ENCODE measurements around the gene IQGAP3.

IQGAP3 gene, protein sequence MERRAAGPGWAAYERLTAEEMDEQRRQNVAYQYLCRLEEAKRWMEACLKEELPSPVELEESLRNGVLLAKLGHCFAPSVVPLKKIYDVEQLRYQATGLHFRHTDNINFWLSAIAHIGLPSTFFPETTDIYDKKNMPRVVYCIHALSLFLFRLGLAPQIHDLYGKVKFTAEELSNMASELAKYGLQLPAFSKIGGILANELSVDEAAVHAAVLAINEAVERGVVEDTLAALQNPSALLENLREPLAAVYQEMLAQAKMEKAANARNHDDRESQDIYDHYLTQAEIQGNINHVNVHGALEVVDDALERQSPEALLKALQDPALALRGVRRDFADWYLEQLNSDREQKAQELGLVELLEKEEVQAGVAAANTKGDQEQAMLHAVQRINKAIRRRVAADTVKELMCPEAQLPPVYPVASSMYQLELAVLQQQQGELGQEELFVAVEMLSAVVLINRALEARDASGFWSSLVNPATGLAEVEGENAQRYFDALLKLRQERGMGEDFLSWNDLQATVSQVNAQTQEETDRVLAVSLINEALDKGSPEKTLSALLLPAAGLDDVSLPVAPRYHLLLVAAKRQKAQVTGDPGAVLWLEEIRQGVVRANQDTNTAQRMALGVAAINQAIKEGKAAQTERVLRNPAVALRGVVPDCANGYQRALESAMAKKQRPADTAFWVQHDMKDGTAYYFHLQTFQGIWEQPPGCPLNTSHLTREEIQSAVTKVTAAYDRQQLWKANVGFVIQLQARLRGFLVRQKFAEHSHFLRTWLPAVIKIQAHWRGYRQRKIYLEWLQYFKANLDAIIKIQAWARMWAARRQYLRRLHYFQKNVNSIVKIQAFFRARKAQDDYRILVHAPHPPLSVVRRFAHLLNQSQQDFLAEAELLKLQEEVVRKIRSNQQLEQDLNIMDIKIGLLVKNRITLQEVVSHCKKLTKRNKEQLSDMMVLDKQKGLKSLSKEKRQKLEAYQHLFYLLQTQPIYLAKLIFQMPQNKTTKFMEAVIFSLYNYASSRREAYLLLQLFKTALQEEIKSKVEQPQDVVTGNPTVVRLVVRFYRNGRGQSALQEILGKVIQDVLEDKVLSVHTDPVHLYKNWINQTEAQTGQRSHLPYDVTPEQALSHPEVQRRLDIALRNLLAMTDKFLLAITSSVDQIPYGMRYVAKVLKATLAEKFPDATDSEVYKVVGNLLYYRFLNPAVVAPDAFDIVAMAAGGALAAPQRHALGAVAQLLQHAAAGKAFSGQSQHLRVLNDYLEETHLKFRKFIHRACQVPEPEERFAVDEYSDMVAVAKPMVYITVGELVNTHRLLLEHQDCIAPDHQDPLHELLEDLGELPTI (N-terminal part only)

DNA sequence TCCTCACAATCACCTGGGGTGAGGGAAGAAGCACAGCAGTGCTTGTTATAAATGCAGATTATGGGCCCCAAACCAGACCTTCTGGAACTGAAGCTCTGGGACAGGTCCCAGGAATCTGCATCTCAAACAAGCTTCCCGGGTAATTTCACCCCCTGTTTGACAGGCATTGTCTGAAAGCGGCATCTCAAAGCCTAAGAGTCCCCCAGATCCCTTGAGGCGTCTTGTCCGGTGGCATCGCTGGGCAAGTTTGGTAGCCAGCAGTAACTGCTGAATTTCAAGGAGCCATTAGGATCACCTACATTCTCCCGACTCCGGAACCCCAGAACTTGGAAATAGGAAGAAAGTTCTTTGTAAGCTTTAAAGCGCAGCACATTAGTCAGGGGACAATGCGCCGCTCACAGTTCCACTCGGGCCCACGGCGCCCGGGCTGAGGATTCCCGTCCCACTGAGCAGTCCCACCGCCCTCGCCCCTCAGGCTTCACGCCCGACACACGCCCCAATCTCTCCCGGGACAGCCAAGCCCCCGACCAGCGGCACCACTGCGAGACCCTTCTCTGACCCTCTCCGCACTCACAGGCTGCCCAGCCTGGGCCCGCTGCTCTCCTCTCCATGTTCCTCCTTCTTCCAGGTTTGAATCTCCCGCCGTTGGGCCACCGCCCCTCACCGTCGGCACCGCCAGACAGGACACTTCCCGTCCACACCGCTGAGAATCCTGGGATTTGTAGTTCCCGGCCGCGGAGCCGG, at the start of gene IQGAP3:
Gene IQGAP3 (minus strand): TSS at position 647 of the 744 bp plus-strand sequence. CDS start 36 bp downstream, at position 611.
- in situ Hi-C loops (cut with MboI; ENCODE audit: low pct_unique_long_range_greater_than_20kb, low sequenced_read_pairs, unreplicated experiment): no loop called here
- DNase-seq (ENCODE audit: low spot score): peak; percentile 91
- TF ChIP-seq, protein P1, sequence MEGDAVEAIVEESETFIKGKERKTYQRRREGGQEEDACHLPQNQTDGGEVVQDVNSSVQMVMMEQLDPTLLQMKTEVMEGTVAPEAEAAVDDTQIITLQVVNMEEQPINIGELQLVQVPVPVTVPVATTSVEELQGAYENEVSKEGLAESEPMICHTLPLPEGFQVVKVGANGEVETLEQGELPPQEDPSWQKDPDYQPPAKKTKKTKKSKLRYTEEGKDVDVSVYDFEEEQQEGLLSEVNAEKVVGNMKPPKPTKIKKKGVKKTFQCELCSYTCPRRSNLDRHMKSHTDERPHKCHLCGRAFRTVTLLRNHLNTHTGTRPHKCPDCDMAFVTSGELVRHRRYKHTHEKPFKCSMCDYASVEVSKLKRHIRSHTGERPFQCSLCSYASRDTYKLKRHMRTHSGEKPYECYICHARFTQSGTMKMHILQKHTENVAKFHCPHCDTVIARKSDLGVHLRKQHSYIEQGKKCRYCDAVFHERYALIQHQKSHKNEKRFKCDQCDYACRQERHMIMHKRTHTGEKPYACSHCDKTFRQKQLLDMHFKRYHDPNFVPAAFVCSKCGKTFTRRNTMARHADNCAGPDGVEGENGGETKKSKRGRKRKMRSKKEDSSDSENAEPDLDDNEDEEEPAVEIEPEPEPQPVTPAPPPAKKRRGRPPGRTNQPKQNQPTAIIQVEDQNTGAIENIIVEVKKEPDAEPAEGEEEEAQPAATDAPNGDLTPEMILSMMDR (IDR thresholded peaks at IDR 0.05; ENCODE audit: extremely low read depth, insufficient read depth, missing control alignments): no peak

DNA sequence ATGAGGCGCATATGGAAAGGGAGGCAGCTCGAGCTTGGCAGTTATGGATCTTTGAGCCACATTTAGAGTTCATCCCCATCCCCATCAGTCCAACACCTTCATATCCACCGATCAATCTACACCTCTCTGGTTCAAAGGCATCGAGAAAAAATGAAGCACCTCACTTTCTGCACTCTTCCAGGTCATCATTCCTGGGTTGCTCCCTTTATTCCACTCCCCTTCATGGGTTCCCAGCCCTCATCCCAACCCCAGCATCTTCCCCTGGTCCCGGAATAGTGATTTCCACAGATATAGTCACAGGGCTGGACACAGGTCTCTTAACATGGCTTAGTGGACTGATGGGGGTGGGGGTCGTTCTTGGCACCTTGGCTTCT, 47.2 kb upstream of the IQGAP3 start:
- in situ Hi-C loops (cut with MboI; ENCODE audit: low pct_unique_long_range_greater_than_20kb, low sequenced_read_pairs, unreplicated experiment): loop anchor here (10.0 kb wide), 1 partner anchor 235 kb away; no protein-coding TSS in a partner anchor
- TF ChIP-seq, protein P1 (IDR thresholded peaks at IDR 0.05; ENCODE audit: extremely low read depth, insufficient read depth, missing control alignments): no peak
- no peak for DNase-seq (ENCODE audit: low spot score)

DNA sequence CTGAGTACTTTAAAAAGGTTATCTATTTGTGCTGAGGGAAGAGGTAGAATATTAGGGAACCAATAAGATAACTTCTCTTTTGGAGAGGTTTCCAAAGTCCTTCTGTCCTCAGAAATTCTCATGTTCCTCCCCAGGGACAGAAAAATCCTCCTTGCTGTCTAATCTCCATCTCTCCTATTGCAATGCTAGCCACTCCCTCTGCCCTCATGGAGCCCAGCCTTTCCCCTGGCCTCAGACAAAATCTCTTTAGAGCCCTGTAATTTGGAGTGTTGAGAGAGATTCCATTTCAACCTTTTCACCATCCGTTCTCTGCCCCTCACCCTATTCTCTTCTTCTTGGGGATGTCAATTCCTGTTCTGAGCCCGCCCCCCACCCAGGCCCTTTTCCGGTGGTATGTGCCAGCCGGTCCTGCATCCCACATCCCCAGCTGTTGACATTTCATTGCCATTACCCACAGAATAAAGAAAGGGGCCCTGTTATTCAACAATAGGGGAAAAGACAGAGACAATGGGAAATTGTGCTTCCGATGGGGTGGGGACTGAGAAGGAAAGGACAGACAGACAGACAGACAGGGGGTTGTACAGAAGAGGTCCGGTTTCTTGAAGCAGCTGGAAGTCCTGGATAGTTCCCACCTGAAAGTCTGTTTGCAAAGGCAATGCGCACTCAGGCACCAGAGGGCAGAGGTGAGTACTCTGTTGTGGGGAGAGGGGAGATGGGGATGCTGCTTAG, 46.7 kb upstream of the IQGAP3 start, which contains the start of gene HAPLN2:
Gene HAPLN2 (plus strand): TSS at position 563 of the 729 bp plus-strand sequence. CDS start 4,076 bp downstream, outside the sequence.
- TF ChIP-seq, protein P1 (IDR thresholded peaks at IDR 0.05; ENCODE audit: extremely low read depth, insufficient read depth, missing control alignments): peak; percentile 65
- no peak for DNase-seq (ENCODE audit: low spot score)
- in situ Hi-C loops (cut with MboI; ENCODE audit: low pct_unique_long_range_greater_than_20kb, low sequenced_read_pairs, unreplicated experiment): loop anchor here (10.0 kb wide), 1 partner anchor 234 kb away; no protein-coding TSS in a partner anchor

DNA sequence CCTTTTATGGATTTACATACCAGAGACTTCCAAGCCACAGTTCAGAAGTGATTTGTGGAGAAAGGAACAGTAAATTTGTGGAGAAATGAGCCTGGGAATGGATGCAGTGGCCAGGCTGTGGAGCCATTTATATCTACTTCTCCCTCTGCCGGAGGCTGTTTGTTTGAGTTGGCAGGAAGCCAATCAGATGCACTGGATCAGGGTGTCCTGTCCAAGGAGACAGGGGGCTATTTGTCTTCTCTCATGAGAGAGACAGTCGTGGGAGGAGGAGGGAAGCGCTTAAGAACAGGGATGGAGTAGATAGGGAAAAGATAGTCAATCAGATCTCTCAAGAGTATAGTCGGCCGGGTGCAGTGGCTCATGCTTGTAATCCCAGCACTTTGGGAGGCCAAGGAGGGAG, 44.1 kb upstream of the IQGAP3 start:
- no peak for DNase-seq (ENCODE audit: low spot score)
- TF ChIP-seq, protein P1 (IDR thresholded peaks at IDR 0.05; ENCODE audit: extremely low read depth, insufficient read depth, missing control alignments): no peak
- in situ Hi-C loops (cut with MboI; ENCODE audit: low pct_unique_long_range_greater_than_20kb, low sequenced_read_pairs, unreplicated experiment): loop anchor here (10.0 kb wide), 1 partner anchor 232 kb away; no protein-coding TSS in a partner anchor

DNA sequence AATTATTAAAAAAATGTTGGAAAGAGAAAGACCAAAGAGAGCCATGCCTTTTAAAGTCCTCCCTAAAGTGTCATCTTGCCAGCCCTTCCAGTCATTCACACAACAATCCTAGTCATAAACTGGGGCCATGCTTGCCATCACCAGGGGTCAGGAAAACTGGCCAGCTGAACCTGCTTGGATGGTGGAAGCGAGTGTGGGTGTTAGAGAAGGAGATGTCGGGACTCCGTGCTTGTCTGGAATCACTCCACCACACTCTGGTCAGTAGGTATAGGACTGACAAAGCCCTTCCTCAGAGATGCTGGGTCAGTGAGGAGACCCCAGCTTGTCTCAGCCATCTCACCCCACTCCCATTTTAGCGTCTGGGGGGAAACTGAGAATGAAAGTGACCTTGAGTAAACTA, 43.6 kb upstream of the IQGAP3 start:
- in situ Hi-C loops (cut with MboI; ENCODE audit: low pct_unique_long_range_greater_than_20kb, low sequenced_read_pairs, unreplicated experiment): loop anchor here (10.0 kb wide), 1 partner anchor 231 kb away; no protein-coding TSS in a partner anchor
- TF ChIP-seq, protein P1 (IDR thresholded peaks at IDR 0.05; ENCODE audit: extremely low read depth, insufficient read depth, missing control alignments): no peak
- DNase-seq (ENCODE audit: low spot score): no peak

Data from GM13977 (cell line).